H1 (cell line): ENCODE data around the gene PPM1N. TPM values are rescaled to one million over a fixed set of nuclear protein-coding genes. Genes with fewer than 3 reads are reported as not detected.
A peak's percentile ranks its signal among the peaks of the same experiment; 100 is the strongest.

Source experiments
- BCL11A ChIP-seq, 2 experiments: IDR thresholded peaks; one replicate each; pipeline ENCODE4 v1.6.1; 2011; ENCODE audit warnings: low read depth in 2 of 2, low read length in 2 of 2, mild to moderate bottlenecking in 2 of 2
- CEBPB ChIP-seq: IDR thresholded peaks from 2 replicates; pipeline ENCODE4 v1.6.1; 2012; ENCODE audit warnings: low read depth, low read length
- CHD7 ChIP-seq: fragments of 300-600 bp; sonication (generic); IDR thresholded peaks from 2 replicates; pipeline ENCODE4 v1.7.1; 2012; ENCODE audit warnings: low read length, moderate library complexity, mild to moderate bottlenecking, inconsistent platforms; ENCODE audit not compliant: insufficient replicate concordance
- FOSL1 ChIP-seq: IDR thresholded peaks from 2 replicates; pipeline ENCODE4 v1.6.1; 2011; ENCODE audit warnings: mild to moderate bottlenecking, low read depth, low read length, moderate library complexity; ENCODE audit not compliant: insufficient read depth
- POLR2A ChIP-seq, 2 experiments: IDR thresholded peaks; 1 replicate in 1 of 2; 2 replicates in 1 of 2; pipeline ENCODE4 v1.6.1; 2011; ENCODE audit warnings: low read depth in 2 of 2, low read length in 2 of 2, mild to moderate bottlenecking in 2 of 2; ENCODE audit errors: control extremely low read depth in 1 of 2
- RAD21 ChIP-seq, 2 experiments: IDR thresholded peaks in 1 of 2; conservative IDR thresholded peaks in 1 of 2; 2 replicates each; pipeline ENCODE4 v1.6.1; 2011; ENCODE audit warnings: low read depth in 2 of 2, low read length in 2 of 2, improper control_type of control experiment in 1 of 2, inconsistent platforms in 1 of 2, mild to moderate bottlenecking in 1 of 2, moderate library complexity in 1 of 2
- SIN3A ChIP-seq, 2 experiments: IDR thresholded peaks in 1 of 2; conservative IDR thresholded peaks in 1 of 2; 2 replicates each; pipeline ENCODE4 v1.6.1; 2011 to 2012; ENCODE audit warnings: low read length in 2 of 2, improper control_type of control experiment in 1 of 2, low read depth in 1 of 2, mild to moderate bottlenecking in 1 of 2
- SUZ12 ChIP-seq: fragments of 200-600 bp; sonication (generic); IDR thresholded peaks from 2 replicates; pipeline ENCODE4 v1.6.1; 2012; ENCODE audit warnings: mild to moderate bottlenecking, inconsistent platforms, low read length, moderate library complexity, mixed read lengths
- polyA plus RNA-seq, 7 experiments: library from polyadenylated mRNA; depleted of rRNA in 3 of 7; stranded (reverse) in 5 of 7; unstranded in 2 of 7; fragments of >200 nt in 5 of 7; fragments of 200-250 nt in 2 of 7; gene quantifications; 1 replicate in 5 of 7; 2 replicates in 1 of 7; 4 replicates in 1 of 7; pipeline versions ENCODE4 v1.2.1 to v1.2.3, GENCODE V29; 2011 to 2013; ENCODE audit warnings: missing spikeins in 2 of 7, mixed read lengths in 2 of 7
- total RNA-seq: library from RNA; stranded (reverse); fragmentation: NEBNext Ultra II Directional; extraction: Animal tissue kit (Norgen Biotek cat#: 25700); gene quantifications from 2 replicates; pipeline ENCODE4 v1.2.1, GENCODE V29; 2021
- TF ChIP-seq, protein P1 (sequence below): IDR thresholded peaks from 2 replicates; pipeline ENCODE4 v1.6.1; 2012; ENCODE audit warnings: inconsistent platforms

Gene PPM1N
- total and polyA plus RNA-seq, 2 of the 8 experiments (the other 6 are each of a cell fraction or from before 2014, with no cell fraction given) = 12.2 to 14.4 TPM

- TF ChIP-seq SUZ12 (no peak), BCL11A (IDR thresholded peaks at IDR 0.05; ENCODE audit: low read depth in 2 of 2, low read length in 2 of 2) (no peak), POLR2A (IDR thresholded peaks at IDR 0.05; ENCODE audit: control extremely low read depth in 1 of 2, low read depth in 2 of 2, low read length in 2 of 2) (peak; percentile 84 to 89), SIN3A (conservative IDR thresholded peaks at IDR 0.05 in 1 of 2, IDR thresholded peaks at IDR 0.05 in 1 of 2; ENCODE audit: low read depth in 1 of 2, low read length in 2 of 2) (peak; percentile 71 to 79; a peak in 1 of 4 replicates), CHD7 (no peak), RAD21 (IDR thresholded peaks at IDR 0.05 in 1 of 2, conservative IDR thresholded peaks at IDR 0.05 in 1 of 2; ENCODE audit: low read depth in 2 of 2, low read length in 2 of 2) (no peak), FOSL1 (no peak), CEBPB (no peak)
- TF ChIP-seq, protein P1, sequence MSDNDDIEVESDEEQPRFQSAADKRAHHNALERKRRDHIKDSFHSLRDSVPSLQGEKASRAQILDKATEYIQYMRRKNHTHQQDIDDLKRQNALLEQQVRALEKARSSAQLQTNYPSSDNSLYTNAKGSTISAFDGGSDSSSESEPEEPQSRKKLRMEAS = peak; percentile 97
Observed at GRCh38 chr19:45506989-45507871, 9.0 kb downstream of the PPM1N start, which contains the start of gene VASP (continued).
